HL-60/S4 treated with phorbol 12-myristate 13-acetate at 8.2 ng/mL for 4 days and 3 days (cell line): ENCODE measurements around the gene TAF4.
"Not testable (repeated sequence)": the region's sequence is repeated elsewhere in the genome, so short reads cannot be mapped to it uniquely, and the experiment has no call there.

Experiments
- in situ Hi-C: fragments of 300-500 bp; cut with MboI; formaldehyde crosslinking; loops from 2 replicates; pipeline ENCODE4 v1.15.0; 2022; ENCODE audit warnings: low sequenced_read_pairs

The TAF4 gene

DNA sequence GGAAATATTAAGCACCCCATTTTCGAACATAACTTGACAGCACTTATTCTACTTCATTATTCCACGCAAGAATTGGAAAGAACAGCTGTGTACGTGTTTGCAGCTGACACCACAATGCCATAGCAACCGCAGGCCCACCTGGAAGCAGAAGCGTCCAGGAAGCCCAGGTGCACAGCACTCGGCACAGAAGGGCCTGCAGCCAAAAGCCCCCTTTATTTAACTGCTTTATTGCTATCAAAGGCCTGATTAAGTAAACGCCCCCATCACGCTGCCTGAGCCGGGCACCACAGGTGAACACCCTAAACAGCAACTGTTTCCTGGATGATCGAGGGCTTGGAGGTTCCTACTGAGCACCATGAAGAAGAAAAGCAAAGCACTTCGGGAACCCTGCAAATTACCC, 6.3 kb downstream of the TAF4 start:
- in situ Hi-C loops, result no loop called here

DNA sequence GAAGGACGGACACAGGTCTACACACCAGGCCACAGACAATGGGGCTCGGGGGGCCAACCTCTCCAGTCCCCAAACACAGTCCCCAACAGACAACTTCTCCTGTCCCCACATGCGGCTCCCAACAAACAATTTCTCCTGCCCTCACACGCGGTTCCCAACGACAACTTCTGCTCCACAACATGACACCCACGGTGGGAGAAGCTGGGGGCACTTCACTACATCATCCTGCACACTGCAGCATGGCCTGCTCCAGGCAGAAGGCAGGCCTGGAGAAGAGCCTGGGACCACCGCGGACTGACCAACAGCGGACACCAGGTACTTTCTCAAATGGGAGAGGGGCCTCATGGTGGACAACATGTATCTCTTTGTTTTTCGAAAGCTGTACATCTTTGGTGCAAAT, 6.7 kb downstream of the TAF4 start:
- in situ Hi-C loops, result no loop called here

DNA sequence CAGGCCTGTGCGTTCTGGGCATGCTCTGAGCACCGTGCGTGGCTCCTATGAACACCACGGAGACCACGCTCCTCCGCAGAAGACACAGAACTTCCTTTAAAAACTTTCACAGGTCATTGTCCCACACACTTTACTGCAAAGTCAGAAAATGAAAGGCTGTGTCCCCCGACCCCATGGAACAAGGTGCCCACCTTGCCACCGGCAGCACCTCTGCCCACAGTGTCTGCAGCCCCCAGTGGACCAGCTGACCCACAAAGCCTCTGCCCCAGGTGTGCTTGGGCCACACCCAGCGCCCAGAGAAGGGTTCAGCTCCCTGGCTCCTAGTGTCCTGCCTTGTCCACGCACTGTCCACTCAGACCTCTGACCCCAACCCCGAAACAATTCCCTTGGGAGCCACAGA, 8.7 kb downstream of the TAF4 start:
- in situ Hi-C loops, result no loop called here

DNA sequence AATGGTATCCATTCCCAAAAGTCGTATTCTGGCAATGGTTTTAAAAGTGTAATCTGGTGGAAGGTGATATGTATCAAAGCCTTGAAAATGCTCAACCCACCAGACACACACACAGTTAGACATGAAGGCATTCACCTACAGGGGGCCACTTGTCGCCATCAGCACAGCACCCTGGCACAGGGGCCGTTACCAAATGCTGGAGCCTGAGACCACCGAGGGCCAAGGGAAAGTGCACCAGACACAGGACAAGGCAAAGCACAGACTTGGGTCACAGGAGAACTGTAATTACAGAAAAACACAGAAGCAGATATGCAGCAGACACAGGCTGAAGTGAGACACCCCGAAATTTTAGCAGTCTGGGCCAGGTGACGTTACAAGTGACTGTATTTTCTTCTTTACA, 9.3 kb downstream of the TAF4 start:
- in situ Hi-C loops, result no loop called here

DNA sequence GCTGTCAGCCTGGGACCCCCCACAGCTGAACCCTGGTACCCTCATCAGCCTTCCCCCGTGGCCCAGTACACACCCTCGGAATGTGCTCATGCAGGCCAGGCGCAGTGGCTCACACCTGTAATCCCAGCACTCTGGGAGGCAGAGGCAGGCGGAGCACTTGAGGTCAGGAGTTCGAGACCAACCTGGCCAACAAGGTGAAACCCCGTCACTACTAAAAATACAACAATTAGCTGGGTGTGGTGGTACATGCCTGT, 9.9 kb downstream of the TAF4 start:
- in situ Hi-C loops, result not testable (repeated sequence)

DNA sequence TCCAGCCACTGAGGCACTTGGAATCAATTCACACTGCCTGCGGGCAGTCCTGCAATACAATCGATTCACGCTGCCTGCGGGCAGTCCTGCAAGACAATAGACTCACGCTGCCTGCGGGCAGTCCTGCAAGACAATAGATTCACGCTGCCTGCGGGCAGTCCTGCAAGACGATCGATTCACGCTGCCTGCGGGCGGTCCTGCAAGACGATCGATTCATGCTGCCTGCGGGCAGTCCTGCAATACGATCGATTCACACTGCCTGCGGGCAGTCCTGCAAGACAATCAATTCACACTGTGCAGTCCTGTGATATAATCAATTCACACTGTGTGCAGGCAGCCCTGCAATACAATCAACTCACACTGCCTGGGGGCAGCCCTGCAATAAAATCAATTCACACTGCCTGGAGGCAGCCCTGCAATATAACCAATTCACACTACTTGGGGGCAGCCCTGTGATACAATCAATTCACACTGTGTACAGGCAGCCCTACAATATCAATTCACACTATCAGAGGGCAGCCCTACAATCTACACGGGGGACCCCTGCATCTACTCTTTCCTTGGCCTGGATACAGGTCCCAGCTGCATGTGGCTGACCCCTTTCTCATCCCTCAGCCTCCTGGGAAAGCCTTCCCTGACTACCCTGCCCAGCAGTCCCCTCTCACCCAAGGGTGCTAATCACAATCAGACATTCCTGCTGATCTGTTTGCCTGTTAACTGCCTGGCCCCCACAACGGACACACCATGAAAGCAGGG, 10.4 kb downstream of the TAF4 start:
- in situ Hi-C loops, result no loop called here

DNA sequence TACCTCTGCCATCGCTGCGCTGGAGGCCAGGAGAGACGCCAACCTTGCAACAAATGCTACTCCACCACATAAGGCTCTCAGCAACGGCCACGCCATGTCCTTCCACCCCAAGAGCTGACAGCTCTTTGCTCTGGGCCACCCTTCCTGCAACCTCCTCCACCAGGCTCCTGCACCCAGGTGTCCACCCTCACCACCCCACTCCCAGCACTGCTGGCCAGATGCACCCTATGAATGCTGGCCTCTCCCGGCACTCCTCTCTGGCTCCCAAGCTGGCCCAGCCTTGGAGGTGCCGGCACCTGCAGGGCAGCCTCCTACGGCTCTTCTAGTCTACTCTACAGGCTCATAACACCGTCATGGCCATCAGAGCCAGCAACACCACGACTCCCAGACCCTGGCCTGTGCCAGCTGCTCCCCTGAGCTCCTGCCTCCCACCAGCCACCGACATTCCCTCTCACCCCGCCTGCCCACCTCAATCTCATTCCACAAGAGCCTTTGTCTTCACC, 11.2 kb downstream of the TAF4 start:
- in situ Hi-C loops, result no loop called here

DNA sequence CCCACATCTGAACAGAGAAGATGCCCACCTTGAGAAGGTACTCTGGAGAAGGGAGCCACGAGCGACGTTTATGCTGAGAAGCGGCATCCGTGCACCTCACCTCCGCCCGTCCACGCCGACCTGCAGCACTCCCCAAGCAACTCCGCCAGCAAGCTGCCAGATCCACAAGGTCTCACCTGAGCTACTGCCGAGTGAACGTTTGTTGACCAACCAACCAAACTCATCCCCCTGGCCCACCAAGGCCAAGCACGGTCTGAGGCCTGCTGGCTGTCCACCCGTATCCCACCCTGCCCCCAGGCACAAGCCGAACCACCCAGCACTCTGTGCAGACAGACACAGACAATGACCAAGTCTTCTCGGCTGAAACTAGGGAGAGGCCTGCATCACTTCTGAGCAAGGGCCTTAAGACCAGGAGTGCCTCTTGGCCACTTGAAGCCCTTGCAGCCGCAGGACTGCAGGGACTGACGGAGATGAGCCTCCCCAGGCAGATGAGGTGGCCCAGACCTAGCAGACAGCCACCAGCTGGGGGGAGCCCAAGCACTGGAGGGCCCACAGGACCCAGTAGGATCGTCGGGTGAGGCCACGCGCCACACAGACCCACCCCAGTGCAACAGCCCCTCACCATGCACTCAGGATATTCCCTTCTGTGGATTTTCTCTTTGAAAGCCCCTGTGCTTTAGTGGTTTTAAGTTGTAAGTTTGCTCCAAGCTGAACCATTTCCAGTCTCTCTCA, 12.1 kb downstream of the TAF4 start:
- in situ Hi-C loops, result no loop called here

DNA sequence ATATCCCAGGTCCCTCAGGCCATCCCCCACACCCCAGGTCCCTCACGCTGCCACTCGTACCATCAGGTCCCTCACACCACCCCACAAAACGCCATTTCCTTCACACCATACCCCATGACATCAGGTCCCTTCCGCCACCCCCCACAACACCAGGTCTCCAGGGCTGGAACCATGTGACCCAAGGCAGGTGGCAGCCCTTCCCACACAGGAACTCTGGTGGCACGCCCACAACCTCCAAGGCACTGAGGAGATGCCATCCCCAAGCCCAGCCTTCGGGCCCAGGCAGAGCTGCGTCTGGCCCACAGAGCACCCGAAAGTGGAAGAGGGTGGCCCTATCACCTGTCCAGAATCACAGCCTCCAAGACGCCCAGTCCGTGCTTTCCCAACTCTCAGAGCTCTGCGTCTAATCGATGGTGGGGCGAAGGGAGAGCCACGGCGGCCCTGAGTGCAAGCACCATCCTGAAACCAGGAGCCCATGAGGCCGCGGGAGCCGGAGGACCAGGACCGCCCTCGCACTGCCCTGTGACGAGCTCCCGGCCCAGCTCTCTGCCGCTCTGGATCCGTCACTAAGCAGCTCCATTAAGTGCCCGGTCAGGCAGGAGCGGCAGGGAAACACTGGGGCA, 12.7 kb downstream of the TAF4 start:
- in situ Hi-C loops, result no loop called here

DNA sequence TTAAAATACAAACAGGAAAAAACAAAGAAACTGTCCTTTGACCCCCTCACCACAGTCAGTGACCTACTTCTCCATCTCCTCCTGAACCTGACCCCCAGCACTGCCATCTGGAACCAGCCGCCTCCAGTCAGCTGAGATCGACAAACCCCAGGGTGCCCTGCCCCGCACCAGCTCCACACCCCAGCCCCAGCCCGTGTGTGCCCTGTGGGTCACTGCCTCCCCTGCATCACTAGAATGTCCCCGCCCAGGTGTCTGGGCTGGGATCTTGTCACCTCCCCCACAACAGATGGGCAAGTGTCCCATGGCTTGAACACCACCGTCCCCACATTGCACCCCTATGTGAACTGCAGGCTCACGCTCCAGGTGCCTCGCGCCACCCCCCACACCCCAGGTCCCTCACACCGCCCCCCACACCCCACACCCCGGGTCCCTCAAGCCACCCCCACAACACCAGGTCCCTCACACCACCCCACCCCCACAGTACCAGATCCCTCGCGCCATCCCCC, 13.3 kb downstream of the TAF4 start:
- in situ Hi-C loops, result no loop called here

DNA sequence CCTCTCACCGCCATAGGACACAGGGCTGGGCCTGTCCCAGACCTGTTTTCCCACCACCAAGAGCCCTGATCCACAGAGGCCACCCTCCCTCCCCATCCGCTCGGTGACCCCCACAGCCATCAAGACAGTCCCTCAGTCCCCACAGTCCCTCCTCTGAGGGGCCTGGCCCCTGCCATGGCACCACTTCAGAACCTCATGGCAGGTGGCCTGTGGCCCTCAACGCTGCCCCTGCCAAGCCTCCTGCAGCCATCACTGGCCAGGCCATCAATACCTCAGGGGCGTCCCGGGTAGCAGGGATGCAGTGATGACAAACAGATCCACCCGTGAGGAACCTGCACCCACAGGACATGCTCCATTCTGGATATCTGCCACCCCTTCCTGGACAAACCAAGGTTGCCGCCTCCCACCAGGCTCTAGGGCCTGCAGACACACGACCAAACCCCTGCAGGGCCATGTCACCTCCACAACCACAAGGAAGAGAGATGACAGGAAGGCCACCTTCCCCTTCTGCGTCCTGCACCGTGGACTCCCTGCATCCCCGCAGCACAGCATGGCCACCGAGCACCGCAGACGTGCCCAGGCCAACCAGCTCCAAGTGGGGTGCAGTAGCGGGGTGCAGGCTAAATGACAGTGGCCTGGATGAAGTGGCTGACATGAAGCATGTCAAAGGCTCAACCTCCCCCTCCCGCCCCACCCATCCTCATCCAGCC, 14.0 kb downstream of the TAF4 start:
- in situ Hi-C loops, result no loop called here

DNA sequence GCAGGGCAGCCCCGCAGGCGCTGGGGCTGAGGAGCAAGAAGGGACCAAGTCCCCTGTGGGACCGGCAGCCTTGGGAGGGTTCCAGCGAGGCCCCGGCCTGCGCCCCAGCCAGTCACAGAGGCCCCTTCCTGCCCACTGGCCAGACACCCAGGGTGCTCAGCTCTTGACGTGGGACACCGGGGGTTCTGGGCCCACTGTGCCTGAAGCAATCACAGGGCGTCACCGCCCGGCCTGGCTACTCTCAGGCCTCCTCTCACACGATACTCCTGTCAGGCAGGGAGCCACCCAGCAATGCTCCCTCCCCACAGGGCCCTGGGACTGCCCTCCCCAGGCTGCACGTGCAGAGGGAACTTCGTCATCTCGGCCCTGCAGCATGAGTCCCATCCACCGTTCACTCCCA, 14.5 kb downstream of the TAF4 start:
- in situ Hi-C loops, result no loop called here

DNA sequence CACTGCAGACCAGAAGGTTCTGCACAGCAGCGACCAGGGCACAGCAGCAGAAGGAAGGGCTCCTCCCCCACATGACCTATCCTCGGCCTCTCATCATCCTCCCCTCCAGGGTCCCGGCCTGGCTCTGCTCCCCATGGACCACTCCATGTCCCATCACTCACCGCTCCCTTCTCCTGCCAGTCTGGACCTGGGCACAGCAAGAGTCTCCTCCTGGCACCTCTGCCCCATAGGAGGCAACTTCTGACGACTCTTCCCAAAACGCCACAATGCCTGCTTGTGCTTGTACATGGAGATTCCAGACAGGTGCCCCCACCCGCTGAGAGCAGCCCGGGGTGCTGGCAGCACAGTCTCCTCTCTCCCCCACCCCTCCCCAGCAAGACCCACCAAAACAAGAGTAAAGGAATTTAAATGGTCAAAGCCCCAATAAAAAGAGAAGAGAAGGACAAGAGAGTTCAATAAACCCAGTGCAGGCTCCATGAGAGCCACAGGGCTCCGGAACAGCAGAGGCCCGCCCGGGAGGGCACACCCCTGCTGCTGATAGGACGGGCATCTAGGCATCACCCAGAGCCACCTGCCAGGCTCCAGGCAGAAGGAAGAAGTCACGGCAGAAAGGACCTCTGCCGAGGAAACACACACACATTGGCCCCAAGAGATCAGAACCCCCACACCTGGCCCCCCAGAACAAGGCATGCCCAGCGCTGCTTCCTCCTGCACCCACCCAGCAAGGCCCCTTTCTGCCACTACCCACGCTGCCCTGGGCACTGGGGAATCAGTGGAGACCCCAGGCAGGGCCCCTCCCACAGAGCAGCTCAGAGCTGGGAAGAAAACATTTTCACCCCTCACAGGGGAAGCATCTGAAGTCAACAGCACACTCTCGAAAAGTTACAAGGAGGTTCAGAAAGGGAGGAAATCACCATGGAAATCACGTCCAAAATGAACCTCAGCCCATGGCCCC, 15.2 kb downstream of the TAF4 start:
- in situ Hi-C loops, result no loop called here

DNA sequence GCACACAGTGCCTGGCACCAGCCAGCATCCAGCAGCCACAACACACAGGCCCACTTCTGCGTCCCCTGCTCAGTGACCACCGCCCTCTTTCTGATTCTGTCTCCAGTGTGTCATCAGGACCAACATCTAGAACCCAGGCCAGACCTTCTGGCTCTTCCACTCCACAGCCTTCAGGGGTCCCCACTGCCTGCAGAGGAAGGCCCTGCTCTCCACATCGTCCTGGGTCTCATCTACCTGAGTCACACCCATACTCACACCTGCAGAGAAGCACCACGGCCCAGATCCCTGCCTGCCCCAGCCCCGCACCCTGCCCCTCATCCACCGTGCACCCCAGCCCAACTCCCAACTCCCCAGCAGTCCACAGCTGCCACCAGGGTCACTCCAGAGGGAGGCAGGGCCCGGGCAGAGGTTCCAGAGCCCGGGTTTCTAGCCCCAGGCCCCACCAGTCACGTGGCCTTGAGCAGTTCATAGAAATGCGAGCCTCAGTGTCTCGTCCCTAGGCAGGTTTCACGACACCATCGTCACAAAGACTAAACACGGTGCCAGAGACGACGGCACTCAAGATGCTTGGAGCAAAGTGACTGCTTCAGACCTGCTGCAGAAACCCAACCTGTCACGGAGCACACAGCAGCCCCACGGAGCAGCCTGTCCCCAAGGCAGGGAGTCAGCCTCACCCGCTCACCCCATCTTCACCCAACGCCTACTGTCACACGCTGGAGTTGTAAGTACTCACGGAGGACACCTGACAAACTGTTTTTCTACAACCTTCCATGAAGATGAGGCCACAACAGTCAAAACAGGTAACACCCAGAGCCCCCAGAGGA, 16.1 kb downstream of the TAF4 start:
- in situ Hi-C loops, result no loop called here

DNA sequence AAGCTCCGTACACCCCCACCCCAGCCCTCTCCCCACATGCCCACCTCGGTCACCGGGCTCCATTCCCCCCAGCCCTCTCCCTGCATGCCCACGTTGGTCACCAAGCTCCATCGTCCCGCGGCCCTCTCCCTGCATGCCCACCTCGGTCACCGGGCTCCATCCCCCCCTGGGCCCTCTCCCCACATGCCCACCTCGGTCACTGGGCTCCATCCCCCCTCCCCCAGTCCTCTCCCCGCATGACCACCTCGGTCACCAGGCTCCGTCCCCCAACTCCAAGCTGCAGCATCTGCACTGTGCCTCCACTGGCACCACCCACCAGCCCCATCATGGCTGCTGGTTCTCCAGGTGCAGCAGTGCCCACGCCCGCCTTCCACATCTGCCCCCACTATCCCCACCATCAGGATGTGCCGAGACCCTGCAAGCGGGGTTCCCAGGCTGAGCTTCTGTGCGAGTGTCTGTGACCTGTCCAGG, 16.8 kb downstream of the TAF4 start:
- in situ Hi-C loops, result no loop called here

DNA sequence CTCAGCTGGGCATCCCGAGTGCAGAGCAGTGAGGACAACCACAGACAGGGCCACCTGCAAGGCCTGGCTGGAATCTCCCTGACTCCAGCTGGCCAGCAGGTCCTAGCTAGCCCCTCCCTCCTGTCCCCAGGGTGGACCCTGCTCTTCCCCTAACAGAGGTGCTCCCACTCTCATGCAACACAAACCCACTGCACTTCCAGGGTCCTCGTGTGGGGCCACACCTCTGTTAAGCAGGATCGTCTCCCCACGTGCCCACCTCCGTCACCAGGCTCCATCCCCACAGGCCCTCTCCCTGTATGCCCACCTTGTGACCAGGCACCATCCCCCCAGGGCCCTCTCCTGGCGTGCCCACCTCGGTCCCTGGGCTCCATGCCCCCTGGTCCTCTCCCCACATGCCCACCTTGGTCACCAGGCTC, 17.3 kb downstream of the TAF4 start:
- in situ Hi-C loops, result no loop called here

DNA sequence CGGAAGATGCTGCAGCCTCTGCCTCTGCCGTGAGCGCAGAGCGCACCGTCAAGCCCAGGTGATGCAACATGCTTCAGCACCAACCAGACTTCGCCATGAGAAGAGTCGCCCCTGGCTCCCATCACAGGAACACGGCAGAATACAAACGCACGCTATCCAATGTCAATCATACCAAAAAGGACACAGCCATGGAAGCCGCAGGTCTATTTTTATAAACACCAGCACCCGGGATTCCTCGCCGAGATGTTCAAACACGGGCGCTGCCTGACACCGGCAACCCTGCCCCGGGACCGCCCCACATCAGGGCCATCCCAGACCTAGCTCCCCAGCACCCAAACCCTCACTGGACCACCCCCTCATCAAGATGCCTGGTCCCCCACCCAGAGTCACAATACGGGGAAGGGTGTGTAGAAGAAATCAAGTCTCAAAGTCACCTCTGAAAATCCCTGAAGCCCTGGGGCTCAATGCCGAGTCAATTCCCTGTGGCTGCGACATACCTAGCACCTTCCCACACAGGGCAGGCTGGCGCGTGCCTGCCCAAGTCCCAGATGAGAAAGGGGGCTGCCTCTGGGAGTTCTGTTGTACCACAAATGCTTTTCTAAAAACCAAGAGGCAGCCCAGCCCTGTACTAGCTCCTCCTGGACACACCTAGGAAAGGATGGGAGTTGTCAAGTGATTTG, 17.9 kb downstream of the TAF4 start:
- in situ Hi-C loops, result no loop called here

DNA sequence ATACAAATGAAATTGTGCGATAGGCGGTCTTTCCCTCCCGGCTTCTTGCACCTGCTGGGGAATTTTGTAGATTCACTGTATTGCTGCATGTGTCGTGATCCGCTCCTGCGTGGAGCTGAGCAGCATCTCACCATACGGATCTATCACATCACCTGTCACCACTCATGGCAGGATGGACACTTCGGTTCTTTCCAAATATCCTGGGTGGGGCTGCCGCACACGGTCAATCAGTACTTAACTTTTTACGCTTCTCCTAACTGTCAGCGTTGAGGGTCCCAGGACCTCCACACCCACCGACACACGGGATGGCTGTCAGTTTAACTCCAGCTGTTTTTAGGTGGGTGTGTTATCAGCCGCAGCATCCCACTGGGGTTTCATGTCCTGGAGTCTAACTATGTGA, 19.2 kb downstream of the TAF4 start:
- in situ Hi-C loops, result no loop called here
